ENCODE measurements around the gene NABP1.

Gene NABP1

GRCh38 chr2:191680639-191681038 lies 2.7 kb downstream of the NABP1 start:
- peaks cover 70% of the 10 kb centered on the region for H3K4me1 ChIP-seq (ENCODE audit: insufficient read depth, low read length, poor library complexity, severe bottlenecking)
- peak overlapping the region; percentile 95 for H3K9ac ChIP-seq (ENCODE audit: low read depth, low read length, poor library complexity, severe bottlenecking)
- peaks cover 9% of the 10 kb centered on the region for H3F3A ChIP-seq (ENCODE audit: low read depth)
- H3K4me2 ChIP-seq (ENCODE audit: low read depth, low read length, poor library complexity, severe bottlenecking), result peak overlapping the region; percentile 92
- H3K9me3 ChIP-seq (ENCODE audit: insufficient read depth, low read depth, low read length), result no peaks in the 10 kb centered on the region
- H3K9me2 ChIP-seq (replicated peaks; ENCODE audit: low read depth, low read length), result no peaks in the 10 kb centered on the region
- H2AFZ ChIP-seq (ENCODE audit: low read length), result no peak overlapping the region
- H3K79me2 ChIP-seq (ENCODE audit: insufficient read depth, low read length), result peaks cover 73% of the 10 kb centered on the region
- peaks cover 34% of the 10 kb centered on the region; the same call in 1 of the 2 replicates for H3K36me3 ChIP-seq (ENCODE audit: insufficient read depth, low read length)
- TF ChIP-seq EZH2phosphoT487 (IDR thresholded peaks at IDR 0.05; ENCODE audit: borderline replicate concordance) (no peak), CTCF (conservative IDR thresholded peaks at IDR 0.05; ENCODE audit: low read length) (no peak)
- H3K27me3 ChIP-seq (ENCODE audit: insufficient read depth, low read length, poor library complexity, severe bottlenecking), result no peaks in the 10 kb centered on the region
- peaks cover 60% of the 10 kb centered on the region for H4K20me1 ChIP-seq (ENCODE audit: insufficient read depth, low read length, poor library complexity, severe bottlenecking)
- peak overlapping the region; percentile 94 for H3K4me3 ChIP-seq (ENCODE audit: low read length, poor library complexity, severe bottlenecking)

- no peaks in the 10 kb centered on the region for H3K9me2 ChIP-seq (replicated peaks; ENCODE audit: low read depth, low read length)
- no peaks in the 10 kb centered on the region for H3K9me3 ChIP-seq (ENCODE audit: insufficient read depth, low read depth, low read length)
- TF ChIP-seq CTCF (conservative IDR thresholded peaks at IDR 0.05; ENCODE audit: low read length) (no peak), EZH2phosphoT487 (IDR thresholded peaks at IDR 0.05; ENCODE audit: borderline replicate concordance) (no peak)
- H3K4me3 ChIP-seq (ENCODE audit: low read length, poor library complexity, severe bottlenecking), result peak overlapping the region; percentile 56
- peaks cover 63% of the 10 kb centered on the region for H4K20me1 ChIP-seq (ENCODE audit: insufficient read depth, low read length, poor library complexity, severe bottlenecking)
- H3K79me2 ChIP-seq (ENCODE audit: insufficient read depth, low read length), result peaks cover 68% of the 10 kb centered on the region
- no peaks in the 10 kb centered on the region for H3K27me3 ChIP-seq (ENCODE audit: insufficient read depth, low read length, poor library complexity, severe bottlenecking)
- H2AFZ ChIP-seq (ENCODE audit: low read length), result no peak overlapping the region
- H3K9ac ChIP-seq (ENCODE audit: low read depth, low read length, poor library complexity, severe bottlenecking), result no peak overlapping the region
- peak overlapping the region; percentile 92 for H3K4me2 ChIP-seq (ENCODE audit: low read depth, low read length, poor library complexity, severe bottlenecking)
- H3K36me3 ChIP-seq (ENCODE audit: insufficient read depth, low read length), result peaks cover 49% of the 10 kb centered on the region; the same call in 1 of the 2 replicates
- peaks cover 59% of the 10 kb centered on the region for H3K4me1 ChIP-seq (ENCODE audit: insufficient read depth, low read length, poor library complexity, severe bottlenecking)
- no peaks in the 10 kb centered on the region for H3F3A ChIP-seq (ENCODE audit: low read depth)
Measured at GRCh38 chr2:191682126-191682525, 4.2 kb downstream of the NABP1 start.

GRCh38 chr2:191686066-191686465 lies 8.1 kb downstream of the NABP1 start:
- TF ChIP-seq CTCF (conservative IDR thresholded peaks at IDR 0.05; ENCODE audit: low read length) (no peak), EZH2phosphoT487 (IDR thresholded peaks at IDR 0.05; ENCODE audit: borderline replicate concordance) (no peak)
- no peaks in the 10 kb centered on the region for H3K9me3 ChIP-seq (ENCODE audit: insufficient read depth, low read depth, low read length)
- H3K36me3 ChIP-seq (ENCODE audit: insufficient read depth, low read length), result peaks cover 56% of the 10 kb centered on the region; the same call in 1 of the 2 replicates
- peaks cover 38% of the 10 kb centered on the region for H3K4me1 ChIP-seq (ENCODE audit: insufficient read depth, low read length, poor library complexity, severe bottlenecking)
- H4K20me1 ChIP-seq (ENCODE audit: insufficient read depth, low read length, poor library complexity, severe bottlenecking), result peaks cover 38% of the 10 kb centered on the region
- no peaks in the 10 kb centered on the region for H3K9me2 ChIP-seq (replicated peaks; ENCODE audit: low read depth, low read length)
- H3K27me3 ChIP-seq (ENCODE audit: insufficient read depth, low read length, poor library complexity, severe bottlenecking), result no peaks in the 10 kb centered on the region
- no peak overlapping the region for H2AFZ ChIP-seq (ENCODE audit: low read length)
- H3K9ac ChIP-seq (ENCODE audit: low read depth, low read length, poor library complexity, severe bottlenecking), result no peak overlapping the region
- H3K79me2 ChIP-seq (ENCODE audit: insufficient read depth, low read length), result peaks cover 32% of the 10 kb centered on the region
- peaks cover 7% of the 10 kb centered on the region; the same call in 1 of the 2 replicates for H3F3A ChIP-seq (ENCODE audit: low read depth)
- H3K4me3 ChIP-seq (ENCODE audit: low read length, poor library complexity, severe bottlenecking), result no peak overlapping the region
- no peak overlapping the region for H3K4me2 ChIP-seq (ENCODE audit: low read depth, low read length, poor library complexity, severe bottlenecking)

Data from Loucy (cell line).